Testis (tissue), 2 donors: ENCODE data around the gene TBXA2R.

Source experiments
- CTCF ChIP-seq, 3 experiments: fragments of 450-650 bp in 2 of 3; fragments of 200-600 bp in 1 of 3; sonication (generic) in 1 of 3; IDR thresholded peaks; one replicate each; pipeline ENCODE4 v1.5.1; 2016 to 2019; ENCODE audit warnings: antibody characterized with exemption in 3 of 3, mild to moderate bottlenecking in 2 of 3, moderate library complexity in 1 of 3
- POLR2A ChIP-seq: fragments of 450-650 bp; IDR thresholded peaks from one replicate; pipeline ENCODE4 v1.6.1; 2017; ENCODE audit warnings: antibody characterized with exemption, mild to moderate bottlenecking, moderate library complexity

- TF ChIP-seq POLR2A (no peak), CTCF (IDR thresholded peaks at IDR 0.05) (no peak)
Measured at GRCh38 chr19:3572855-3573161, 33.9 kb downstream of the TBXA2R start, which contains the start of gene HMG20B.
